GM18870 (cell line): Measurements from ENCODE around the gene PRDM10.
"Not testable (repeated sequence)": the region's sequence is repeated elsewhere in the genome, so short reads cannot be mapped to it uniquely, and the experiment has no call there.

ENCODE experiments used
- ATAC-seq: cut with Tn5 transposase; IDR thresholded peaks from one replicate; pipeline ENCODE4 v1.9.1; 2021; ENCODE audit warnings: moderate library complexity; ENCODE audit not compliant: unreplicated experiment

Gene PRDM10

DNA sequence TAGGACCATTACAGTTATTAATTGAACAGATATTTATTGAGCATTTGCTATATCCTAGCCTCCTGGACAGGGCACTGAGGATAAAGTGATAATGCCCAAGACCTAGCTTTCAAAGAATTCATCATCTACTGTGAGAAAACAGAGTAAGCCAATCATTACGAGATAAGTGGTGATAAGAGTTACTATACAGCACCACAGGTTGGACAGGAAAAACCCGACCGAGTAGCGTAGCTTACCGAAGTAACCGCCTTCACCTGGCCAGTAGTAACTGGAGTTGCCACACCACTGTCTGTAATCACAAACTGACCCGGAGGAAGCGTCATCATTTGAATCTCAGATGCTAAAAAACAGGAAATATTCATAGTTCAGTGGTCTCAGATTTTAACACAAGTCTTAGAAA is 97.2 kb downstream of the PRDM10 start:
- no peak for ATAC-seq

DNA sequence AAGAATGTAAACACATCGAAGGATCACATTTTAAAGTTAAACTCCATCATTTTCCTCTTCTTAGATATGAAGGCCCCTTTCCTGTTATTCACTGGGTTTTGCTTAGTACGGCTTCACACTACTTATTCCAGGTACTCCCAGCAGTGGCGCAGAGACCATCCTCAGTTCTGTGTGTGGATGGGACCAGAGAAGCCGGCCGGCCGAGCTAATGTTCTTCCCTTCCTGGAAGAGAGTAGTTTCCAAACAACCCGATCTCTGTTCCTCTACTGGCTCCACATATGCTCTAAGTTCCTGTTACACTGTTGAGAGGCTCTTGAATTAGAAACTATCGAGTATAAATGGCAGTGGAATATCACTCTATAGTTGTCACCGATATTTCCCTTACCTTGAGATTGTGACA is 106.6 kb downstream of the PRDM10 start:
- ATAC-seq = no peak

DNA sequence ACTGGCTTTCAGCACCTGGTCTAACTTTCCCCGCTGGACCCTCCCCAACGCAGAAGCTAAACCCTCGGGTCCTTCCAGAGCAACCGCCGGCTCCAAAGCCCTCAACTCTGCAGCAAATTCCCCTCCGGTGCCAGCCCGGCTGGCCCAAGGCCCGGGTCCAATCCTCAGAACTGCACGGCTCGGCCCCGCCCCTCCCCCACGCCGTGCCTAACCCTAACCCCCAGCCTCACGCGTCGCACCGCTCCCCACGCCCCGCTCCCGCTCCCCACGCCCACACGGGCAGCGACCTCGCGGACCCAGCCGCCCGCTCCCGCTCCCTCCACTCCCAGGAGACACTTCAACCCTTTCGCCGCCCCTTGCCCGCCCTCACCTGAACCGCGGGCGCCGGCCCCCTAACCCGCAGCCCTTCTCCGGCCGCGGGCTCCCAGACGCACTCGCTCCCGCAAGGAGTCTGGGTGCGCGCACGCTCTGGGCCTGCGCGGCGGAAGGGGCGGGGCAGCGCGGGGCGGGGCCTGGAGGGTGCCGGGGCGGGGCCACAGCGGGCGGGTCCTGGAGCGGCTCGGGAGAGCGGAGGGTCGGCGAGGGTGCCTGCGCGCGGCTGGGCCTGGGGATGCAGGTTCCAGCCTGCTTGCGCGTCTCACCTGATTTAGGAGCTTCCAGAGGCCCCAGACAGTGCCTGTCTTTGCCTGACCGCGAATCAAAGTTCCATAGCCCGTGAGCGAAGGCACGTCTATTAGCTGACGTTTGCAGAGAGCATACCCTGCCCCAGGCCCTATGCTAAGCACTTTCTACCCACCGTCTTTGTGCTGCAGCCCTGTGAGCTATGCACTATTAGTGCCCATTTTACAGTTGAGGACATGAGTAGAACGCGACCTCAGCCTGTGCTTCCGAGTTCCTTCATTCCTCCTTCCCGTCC is 107.3 kb downstream of the PRDM10 start, which contains the start of gene NFRKB:
TSS of gene NFRKB (minus strand) at position 453 of the 916 bp plus-strand sequence. CDS start 2,729 bp downstream, outside the sequence.
- peak; percentile 71 for ATAC-seq

DNA sequence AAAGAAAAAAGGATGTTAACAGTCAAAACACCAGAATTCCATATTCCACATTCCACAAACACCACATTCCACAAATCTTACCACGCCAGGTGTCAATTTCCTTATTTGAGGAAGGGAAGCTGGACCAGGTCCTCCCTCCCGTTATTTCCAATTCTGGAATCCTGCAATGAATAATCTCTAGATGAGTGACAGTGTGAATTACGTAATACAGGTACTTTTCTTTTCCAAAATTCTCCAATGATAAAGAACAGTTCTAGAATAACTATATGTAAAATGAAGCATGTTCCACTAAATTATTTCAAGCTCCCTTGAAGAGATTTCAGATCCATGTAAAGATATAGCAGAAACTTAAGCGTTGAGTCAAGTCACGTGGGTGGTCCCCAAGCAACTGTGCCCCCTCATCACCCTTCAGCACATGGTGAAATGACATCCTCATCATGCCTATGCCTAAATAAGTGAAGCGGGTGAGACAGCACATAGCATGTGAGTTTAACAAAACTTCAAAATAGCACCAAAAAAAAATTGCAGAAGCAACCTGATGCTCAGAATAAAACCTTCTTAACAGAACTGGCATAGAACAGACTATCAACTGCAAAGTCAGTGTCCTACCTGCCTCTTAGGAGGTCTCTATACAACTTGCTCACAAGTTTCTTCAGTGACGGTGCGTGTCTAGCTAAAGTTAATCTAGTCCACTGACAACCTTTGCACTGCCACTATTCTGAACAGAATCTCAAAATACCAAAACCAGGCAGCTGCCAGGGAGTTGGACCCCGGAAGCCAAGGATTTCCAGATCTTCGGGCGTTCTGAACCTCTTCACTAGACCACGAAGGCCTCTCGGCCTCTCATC is 108.1 kb downstream of the PRDM10 start:
- ATAC-seq = peak; percentile 27

DNA sequence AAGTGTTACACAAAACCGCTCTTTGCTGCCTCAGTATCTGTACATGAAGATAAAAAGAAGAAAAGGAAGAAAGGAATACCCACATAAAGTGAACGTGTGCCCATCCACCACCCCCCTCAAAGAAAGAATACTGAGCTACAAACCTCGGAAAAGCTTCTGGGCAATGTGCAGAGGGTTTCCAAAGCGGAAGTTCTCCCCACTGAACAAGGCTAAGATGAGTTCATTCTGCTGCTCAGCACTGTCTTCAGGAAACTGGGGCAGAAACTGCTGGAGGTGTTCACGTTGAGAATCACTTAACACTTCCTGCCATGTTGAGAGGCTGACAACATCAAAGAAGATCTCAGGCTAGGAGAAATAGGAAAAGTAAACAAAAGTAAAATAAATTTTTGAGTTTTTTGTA is 114.2 kb downstream of the PRDM10 start:
- ATAC-seq = no peak

DNA sequence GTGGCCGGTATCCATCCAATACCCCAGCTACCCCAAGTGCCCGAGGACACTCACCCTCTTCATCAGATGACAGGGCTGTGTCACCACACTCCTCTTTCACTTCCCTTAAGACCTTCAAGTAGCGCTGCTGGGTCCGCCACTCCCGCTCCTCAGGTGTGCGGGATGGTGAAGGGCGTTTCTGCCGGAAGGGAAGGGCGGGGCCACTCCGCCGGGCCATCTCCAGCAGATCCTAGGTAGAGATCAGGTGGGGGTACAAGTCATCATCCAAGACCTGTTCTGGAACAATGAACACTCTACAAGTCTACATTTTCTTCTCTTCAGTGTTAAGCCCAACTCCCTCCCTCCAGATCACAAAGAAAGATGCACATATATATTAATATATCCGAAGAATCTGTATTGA is 117.3 kb downstream of the PRDM10 start:
- no peak for ATAC-seq

DNA sequence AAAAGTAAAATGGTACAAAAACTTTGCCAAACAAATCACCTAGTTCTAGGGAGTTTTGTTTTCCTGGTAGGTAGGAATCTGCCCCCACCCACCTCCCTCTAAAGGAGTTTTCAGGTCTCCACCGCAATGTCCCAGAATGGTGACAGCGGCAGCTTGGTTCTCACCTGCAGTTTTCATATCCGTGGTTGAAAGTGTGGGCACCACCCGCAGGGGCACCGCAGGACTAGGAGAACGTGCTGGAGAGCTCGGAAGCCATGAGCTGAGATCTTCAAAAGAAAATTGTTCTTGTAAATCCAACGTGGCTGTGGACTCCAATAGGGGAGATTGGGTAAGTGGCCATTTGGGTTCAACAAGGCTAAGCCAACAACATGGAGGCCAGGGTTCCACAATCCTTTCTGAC is 118.1 kb downstream of the PRDM10 start:
- no peak for ATAC-seq

DNA sequence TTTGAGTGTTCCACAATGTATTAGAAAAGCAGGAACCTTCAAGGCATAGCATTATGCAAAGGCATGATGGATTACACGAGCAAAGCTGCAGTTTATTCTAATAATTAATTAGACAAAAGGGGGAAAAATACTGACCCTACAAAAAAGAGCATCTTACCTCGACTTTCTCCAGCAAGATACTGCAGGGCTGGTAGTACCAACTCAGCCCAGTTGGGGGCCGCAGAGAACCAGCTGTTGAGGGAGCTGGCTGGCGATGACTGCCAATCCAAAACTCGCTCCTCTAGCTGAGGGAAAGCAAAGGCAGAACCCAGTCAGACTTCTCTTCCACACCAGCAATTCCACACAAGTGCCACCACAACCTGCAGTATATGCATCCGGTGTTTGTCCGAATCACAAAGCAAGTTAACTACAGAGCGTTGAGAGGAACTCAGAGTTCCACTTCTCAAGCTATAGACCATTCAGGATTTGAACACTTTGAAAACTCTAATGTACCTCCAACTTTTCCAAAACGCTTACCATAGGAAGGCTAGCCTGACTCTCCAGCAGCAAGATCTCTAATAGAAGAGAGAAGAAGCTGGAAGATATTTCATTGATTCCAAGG is 121.0 kb downstream of the PRDM10 start:
- ATAC-seq = no peak

DNA sequence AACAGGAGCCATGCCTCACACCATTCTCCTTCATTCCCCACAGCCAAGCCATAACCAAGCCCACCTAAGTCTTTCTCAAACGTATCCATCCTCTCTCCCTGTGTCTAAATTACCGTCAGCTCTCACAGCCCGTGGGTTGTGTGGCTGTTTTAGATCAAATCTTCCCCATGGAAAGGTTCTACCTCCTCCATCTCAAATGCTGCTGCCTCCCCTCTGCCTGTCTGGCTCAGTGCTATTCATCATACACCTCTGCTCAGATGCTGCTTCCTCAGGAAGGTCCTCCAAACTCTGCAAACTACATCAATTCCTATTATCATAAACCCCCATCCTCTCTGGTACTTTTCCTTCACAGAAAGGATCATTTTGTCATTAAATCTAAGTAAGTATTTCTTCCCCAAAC is 122.3 kb downstream of the PRDM10 start:
- no peak for ATAC-seq

DNA sequence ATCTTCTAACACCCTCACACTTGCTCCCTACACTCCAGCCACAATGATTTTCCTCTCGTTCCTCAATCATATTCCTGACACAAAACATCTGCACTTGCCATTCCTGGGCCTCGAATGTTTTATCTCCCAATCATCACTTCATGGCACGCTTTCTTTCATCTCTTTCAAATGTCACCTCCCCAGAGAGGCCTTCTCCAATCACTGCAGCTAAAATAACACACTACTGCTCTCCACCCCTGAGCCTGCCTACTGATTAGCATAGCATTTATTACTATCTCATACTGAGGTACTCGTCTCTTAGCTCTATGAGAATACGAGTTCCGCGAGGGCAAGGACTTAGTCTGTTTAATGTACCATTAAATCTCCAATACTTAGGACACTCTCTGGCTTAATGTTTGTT is 130.7 kb downstream of the PRDM10 start:
- no peak for ATAC-seq

DNA sequence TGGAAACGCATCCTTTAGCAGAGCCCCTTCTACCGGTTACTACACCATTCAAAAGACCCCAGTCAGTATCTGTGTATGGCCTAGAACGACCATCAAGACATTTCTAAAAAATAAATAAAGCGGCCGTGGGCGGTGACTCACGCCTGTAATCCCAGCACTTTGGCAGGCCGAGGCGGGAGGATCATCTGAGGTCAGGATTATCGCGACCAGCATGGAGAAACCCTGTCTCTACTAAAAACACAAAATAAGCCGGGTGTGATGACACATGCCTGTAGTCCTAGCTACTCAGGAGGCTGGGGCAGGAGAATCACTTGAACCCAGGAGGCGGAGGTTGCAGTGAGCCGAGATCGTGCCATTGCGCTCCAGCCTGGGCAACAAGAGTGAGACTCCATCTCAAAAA is 134.0 kb downstream of the PRDM10 start:
- ATAC-seq = not testable (repeated sequence)

DNA sequence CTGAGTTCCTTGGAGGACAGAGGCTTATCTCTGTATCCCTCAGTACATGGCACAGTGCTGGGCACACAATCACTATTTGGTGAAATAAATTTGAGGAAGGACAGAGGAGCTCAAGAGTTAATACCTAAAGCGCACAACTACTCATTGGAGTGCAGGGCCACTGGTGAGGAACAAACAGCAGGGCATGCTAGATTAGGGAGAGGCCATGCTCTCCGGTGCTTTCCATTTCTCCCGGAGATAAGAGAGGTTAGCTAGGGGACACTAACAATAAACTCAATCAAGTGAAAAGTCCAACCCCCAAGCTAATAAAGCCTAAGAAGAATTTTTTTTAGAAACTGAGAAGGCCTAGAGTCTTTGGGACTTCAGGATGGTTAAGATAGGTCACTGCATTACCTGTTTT is 136.3 kb downstream of the PRDM10 start:
- ATAC-seq = no peak

DNA sequence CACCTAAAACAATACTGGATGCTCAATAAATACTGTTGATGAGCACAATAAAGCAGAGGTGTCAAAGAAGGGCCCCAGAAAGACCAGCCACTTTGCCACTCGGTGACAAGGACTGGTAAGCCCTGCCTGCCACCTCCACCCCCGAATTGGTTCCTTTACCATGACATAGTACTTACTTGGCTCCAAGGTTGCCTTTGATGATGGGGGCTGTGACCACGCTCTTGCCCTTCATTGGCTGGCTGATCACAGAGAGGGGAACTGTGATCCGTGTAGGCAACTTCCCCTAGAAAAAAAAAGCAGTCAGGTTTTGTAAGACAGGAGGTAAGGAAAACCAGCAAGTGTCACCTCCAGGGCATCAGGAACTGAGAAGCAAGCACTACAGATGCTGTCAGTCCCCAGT is 136.9 kb downstream of the PRDM10 start:
- ATAC-seq = no peak

DNA sequence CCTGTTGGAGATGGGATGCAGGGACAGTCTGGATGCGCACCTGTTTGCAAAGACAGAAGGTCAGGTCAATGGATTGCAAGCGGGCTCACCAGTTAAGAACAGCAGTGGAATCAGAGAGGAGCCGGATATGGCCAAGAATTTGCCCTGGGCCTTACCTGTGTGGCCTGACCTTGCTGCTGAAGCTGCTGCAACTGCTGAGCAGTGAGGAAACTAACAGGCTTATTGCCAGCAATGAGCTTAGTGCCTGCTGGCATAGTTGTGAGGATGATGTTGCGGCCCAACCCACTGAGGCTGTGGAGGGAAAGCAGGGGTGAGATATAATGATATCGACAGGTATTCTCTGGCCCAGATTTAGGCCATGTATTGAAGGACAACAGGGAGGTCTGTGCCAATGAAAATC is 137.8 kb downstream of the PRDM10 start:
- ATAC-seq = no peak

DNA sequence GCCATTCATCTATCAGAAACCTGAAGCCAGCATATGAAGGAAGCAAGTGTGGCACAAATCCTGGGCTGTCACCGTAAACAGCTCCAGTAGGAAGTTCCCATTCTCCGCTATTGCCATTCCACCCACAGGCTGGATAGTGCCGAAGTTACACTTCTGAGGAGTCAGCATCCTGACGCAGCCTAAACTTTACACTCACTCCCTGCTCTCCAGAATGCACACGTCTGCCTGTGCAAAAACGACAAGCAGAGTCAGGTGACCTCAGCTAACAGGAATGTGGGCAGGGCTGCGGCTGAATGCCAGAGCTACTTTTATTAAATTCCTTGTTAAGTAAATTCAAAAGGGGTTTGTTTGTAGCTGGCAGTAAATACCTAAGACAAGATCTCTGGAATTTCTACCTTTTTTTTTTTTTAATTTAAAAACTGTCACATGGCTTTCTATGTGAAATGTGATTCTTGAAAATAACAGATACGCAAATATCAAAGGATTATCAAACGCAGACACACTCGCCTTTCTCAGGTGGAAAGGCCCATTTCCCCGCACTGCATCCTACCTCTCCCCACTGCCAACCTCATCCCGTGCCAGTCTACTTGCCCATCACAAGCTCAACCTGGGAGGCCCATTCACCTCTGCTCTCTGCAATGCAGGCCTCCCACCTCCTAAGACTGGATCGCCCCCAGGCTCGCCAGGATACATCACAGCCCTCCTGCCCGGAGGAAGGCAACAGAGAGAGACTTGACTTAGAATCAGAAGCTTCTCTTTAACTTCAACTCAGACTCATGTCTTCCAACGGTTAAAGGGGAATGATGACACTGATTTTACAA is 140.7 kb downstream of the PRDM10 start:
- no peak for ATAC-seq

DNA sequence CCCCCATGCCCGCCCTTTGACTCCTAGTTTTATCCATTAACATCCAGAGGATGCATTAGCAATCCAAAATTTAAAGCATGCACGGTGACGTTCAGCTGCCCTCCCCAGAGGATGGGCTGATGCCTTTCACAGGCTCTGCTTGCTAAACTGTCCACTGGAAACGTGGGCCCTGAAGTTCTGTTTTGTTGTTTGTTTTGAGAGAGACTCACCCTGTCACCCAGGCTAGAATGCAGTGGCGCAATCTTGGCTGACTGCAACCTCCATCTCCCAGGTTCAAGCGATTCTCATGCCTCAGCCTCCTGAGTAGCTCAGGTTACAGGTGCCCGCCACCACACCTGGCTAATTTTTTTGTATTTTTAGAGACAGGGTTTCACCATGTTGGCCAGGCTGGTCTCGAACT is 146.6 kb downstream of the PRDM10 start:
- ATAC-seq = no peak

DNA sequence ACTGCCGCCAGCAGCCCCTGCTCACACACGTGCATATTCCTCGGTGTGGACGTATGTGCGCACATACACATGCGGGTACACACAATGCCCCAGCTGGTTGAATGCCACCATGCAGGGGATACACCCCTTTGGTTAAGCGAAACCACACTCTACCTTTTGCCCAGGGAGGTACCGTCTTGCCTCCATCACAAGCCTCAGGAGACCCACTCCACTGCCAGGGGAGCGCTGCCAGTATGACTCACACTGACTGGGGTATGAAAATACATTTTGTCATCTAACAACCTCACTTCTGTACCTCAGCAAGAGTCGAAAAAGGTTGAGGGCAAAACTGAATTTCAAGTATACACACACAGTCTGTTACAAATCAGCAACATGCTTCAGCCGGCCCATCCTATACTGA is 147.5 kb downstream of the PRDM10 start:
- no peak for ATAC-seq

DNA sequence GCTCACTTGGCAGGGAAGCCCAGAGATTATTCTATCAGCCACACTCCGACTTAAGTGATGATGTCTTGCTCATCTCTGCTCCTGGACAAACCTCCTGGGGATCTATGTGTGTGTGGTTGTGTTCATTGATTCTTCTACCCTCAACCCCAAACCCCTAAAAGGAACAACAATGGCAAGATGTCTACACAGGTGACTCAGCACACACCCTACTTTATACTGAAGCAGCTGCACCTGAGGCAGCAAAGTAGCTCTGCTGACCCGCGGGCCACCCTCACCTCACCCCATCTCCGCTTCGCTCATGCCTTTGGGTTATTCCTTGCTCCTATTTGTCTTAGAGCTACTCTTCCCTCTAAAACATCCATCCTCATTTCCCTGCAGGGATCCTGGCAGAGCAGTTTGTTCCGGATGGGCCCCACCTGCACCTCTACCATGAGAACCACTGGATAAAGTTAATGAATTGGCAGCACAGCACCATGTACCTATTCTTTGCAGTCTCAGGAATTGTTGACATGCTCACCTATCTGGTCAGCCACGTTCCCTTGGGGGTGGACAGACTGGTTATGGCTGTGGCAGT is 148.3 kb downstream of the PRDM10 start:
- no peak for ATAC-seq

DNA sequence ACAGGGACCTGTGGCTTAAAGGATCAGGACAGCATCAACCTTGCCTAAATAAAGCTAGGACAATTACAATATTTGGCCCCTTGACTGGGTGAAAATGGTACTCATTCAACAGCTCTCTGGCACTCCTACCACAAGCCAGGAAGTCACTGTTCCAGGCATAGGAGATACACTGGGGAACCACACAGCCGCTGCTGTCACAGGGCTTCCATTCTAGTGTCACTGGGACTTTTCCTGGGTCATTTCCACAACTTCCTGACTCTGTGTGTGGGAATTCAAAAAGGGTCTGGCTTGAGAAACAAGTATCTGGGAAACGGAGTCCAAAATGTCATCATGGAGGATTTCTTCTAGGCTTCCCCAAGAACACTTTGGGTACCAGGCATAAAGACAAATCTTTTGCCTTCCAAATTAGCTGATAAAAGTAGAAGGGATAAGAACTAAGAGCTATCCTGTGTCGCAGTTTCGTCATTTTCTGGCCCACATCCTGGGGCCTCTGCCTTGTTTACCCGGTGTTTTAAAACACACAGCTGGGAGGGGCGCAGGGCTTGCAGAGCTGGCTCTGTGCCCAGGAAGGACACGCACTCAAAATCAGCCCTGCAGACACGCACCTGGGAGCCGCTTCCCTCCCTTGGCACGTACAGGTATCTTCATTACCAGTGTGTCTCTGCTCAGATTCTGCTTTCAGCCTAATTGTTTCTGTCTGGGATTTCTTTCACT is 149.0 kb downstream of the PRDM10 start:
- no peak for ATAC-seq
